GM12872 (cell line): ENCODE measurements around the gene DNAJA3.

Source experiments
- CTCF ChIP-seq: IDR thresholded peaks from 3 replicates; pipeline ENCODE4 v1.5.1; 2011; ENCODE audit warnings: low read depth, mild to moderate bottlenecking, low read length, moderate library complexity; ENCODE audit not compliant: insufficient read depth

DNAJA3 gene

GRCh38 chr16:4420505-4421105 lies 5.1 kb upstream of the DNAJA3 start:
- TF ChIP-seq CTCF: no peak

- TF ChIP-seq CTCF: no peak
These were observed 485 bp downstream of the DNAJA3 start for GRCh38 chr16:4426021-4426684.

- no peak for TF ChIP-seq CTCF
These were observed 1.2 kb downstream of the DNAJA3 start for GRCh38 chr16:4426722-4427372.

GRCh38 chr16:4428500-4428899 lies 2.8 kb downstream of the DNAJA3 start:
- TF ChIP-seq CTCF: no peak

GRCh38 chr16:4431023-4431422 lies 5.4 kb downstream of the DNAJA3 start:
- no peak for TF ChIP-seq CTCF

- no peak for TF ChIP-seq CTCF
These were observed 7.6 kb downstream of the DNAJA3 start for GRCh38 chr16:4433228-4433627.

- no peak for TF ChIP-seq CTCF
These were observed 8.5 kb downstream of the DNAJA3 start for GRCh38 chr16:4433914-4434787.
